Uterus (tissue), 2 donors: ENCODE results near the gene HHAT.

Experiments used
- POLR2A ChIP-seq, 2 donors: fragments of 450-650 bp; IDR thresholded peaks; one replicate each; pipeline ENCODE4 v1.6.1; 2016; ENCODE audit warnings: antibody characterized with exemption in 2 of 2, mild to moderate bottlenecking in 1 of 2, moderate library complexity in 1 of 2
- TF ChIP-seq, protein P1 (sequence below), 4 experiments: fragments of 200-600 bp in 2 of 4; fragments of 450-650 bp in 2 of 4; sonication (generic) in 2 of 4; IDR thresholded peaks; one replicate each; pipeline ENCODE4 v1.5.1; 2016 to 2019; ENCODE audit warnings: antibody characterized with exemption in 4 of 4, mild to moderate bottlenecking in 2 of 4, moderate library complexity in 1 of 4

DNA sequence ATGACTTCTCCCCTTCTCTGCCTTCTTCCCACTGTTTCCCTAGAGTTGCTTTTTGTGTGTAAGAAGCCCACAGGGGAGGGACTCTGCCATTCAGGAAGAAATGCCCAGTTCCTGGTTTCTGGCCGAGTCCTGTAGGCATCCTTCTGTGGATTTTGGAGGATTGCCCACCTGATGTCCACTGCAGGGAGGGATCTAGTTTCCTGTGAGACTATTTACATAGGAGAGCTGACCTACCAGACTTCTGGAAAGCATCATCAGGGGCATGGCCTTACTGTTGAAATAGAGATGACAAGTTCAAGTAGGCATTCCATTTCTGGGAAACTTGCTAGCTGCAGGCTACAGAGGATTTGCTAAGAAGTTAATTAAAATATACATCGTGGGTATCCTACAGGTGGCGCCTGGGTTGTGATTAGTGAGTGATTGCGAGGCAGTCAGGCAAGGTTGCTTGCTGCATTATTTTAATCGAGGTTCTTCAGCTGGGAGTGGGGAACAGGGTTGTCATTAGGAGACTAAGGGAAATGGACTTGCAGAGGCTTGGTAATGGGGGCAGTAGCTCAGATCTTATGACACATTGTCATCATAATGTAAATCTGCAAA lies 148.7 kb downstream of the HHAT start:
- TF ChIP-seq, protein P1, sequence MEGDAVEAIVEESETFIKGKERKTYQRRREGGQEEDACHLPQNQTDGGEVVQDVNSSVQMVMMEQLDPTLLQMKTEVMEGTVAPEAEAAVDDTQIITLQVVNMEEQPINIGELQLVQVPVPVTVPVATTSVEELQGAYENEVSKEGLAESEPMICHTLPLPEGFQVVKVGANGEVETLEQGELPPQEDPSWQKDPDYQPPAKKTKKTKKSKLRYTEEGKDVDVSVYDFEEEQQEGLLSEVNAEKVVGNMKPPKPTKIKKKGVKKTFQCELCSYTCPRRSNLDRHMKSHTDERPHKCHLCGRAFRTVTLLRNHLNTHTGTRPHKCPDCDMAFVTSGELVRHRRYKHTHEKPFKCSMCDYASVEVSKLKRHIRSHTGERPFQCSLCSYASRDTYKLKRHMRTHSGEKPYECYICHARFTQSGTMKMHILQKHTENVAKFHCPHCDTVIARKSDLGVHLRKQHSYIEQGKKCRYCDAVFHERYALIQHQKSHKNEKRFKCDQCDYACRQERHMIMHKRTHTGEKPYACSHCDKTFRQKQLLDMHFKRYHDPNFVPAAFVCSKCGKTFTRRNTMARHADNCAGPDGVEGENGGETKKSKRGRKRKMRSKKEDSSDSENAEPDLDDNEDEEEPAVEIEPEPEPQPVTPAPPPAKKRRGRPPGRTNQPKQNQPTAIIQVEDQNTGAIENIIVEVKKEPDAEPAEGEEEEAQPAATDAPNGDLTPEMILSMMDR (IDR thresholded peaks at IDR 0.05), result no peak
- TF ChIP-seq POLR2A (IDR thresholded peaks at IDR 0.05), result no peak
